D721Med (cell line): ENCODE results near the gene SOD2.

Source experiments
- DNase-seq: peaks from one replicate; pipeline ENCODE4 v3.0.0; 2011; ENCODE audit warnings: low spot score; ENCODE audit not compliant: insufficient read length
- FAIRE-seq: peaks from 2 replicates; lab custom pipeline; 2011; peaks lifted over from hg19 to GRCh38; lab: Jason Lieb, UNC
- CTCF ChIP-seq: IDR thresholded peaks from 2 replicates; pipeline ENCODE4 v1.5.1; 2012; ENCODE audit warnings: mild to moderate bottlenecking, control low read depth; ENCODE audit not compliant: insufficient read depth; ENCODE audit errors: missing control alignments

The SOD2 gene

GRCh38 chr6:159687341-159687740 is 5.7 kb downstream of the SOD2 start:
- no peak for DNase-seq
- no peak for TF ChIP-seq CTCF
- FAIRE-seq: no peak

- FAIRE-seq (no peak), DNase-seq (no peak)
- TF ChIP-seq CTCF: no peak
Measured at GRCh38 chr6:159686703-159687102, 6.3 kb downstream of the SOD2 start.

- DNase-seq (no peak), FAIRE-seq (no peak)
- TF ChIP-seq CTCF: no peak
Measured at GRCh38 chr6:159686040-159686439, 7.0 kb downstream of the SOD2 start.

- FAIRE-seq (no peak), DNase-seq (no peak)
- no peak for TF ChIP-seq CTCF
Measured at GRCh38 chr6:159684013-159684304, 9.1 kb downstream of the SOD2 start.

GRCh38 chr6:159682810-159683209 is 10.2 kb downstream of the SOD2 start:
- no peak for TF ChIP-seq CTCF
- no peak for FAIRE-seq
- no peak for DNase-seq

GRCh38 chr6:159682295-159682694 is 10.7 kb downstream of the SOD2 start:
- FAIRE-seq (no peak), DNase-seq (no peak)
- no peak for TF ChIP-seq CTCF

GRCh38 chr6:159681191-159681880 is 11.7 kb downstream of the SOD2 start:
- no peak for TF ChIP-seq CTCF
- DNase-seq: no peak
- FAIRE-seq: no peak
